ENCODE measurements around the gene ABL2.

GRCh38 chr1:179099891-179100290 is 129.6 kb downstream of the ABL2 start:
- TF ChIP-seq POLR2A (IDR thresholded peaks at IDR 0.05; ENCODE audit: low read depth, low read length) = no peak
- no peak for TF ChIP-seq POLR2AphosphoS5 (IDR thresholded peaks at IDR 0.05; ENCODE audit: low read depth, low read length)
- no peak for TF ChIP-seq TAF1 (IDR thresholded peaks at IDR 0.05; ENCODE audit: borderline replicate concordance, low read depth, low read length)
